NT2/D1 (cell line): ENCODE results near the gene TMEM74B.

Experiments used
- YY1 ChIP-seq: IDR thresholded peaks from 2 replicates; pipeline ENCODE4 v1.6.1; 2011; ENCODE audit not compliant: insufficient read length, insufficient read depth
- ZNF274 ChIP-seq: IDR thresholded peaks from 2 replicates; pipeline ENCODE4 v1.6.1; 2011; ENCODE audit warnings: mild to moderate bottlenecking, low read depth, low read length

- TF ChIP-seq ZNF274: no peak
- no peak for TF ChIP-seq YY1
These were observed 18.2 kb upstream of the TMEM74B start, which contains the start of gene C20orf202 for GRCh38 chr20:1202762-1203504.
